C4-2B (cell line): ENCODE measurements around the gene SORCS2.

Experiments
- CTCF ChIP-seq: fragments of 450-650 bp; conservative IDR thresholded peaks from 2 replicates; pipeline ENCODE4 v1.5.1; 2017; ENCODE audit warnings: mild to moderate bottlenecking
- ZFX ChIP-seq: fragments of 450-650 bp; IDR thresholded peaks from 2 replicates; pipeline ENCODE4 v1.6.1; 2017

- TF ChIP-seq CTCF (no peak), ZFX (no peak)
Measured at GRCh38 chr4:7558436-7558835, 366.1 kb downstream of the SORCS2 start.
